Endodermal cell (in vitro differentiated cells): ENCODE results near the gene PRKCE. TPM values are rescaled to one million over a fixed set of nuclear protein-coding genes. Genes with fewer than 3 reads are reported as not detected.

Source experiments
- DNase-seq: peaks from one replicate; pipeline ENCODE4 v3.0.0-alpha.2; 2017
- H3K27ac ChIP-seq: 2 replicates; pipeline ENCODE4 v1.5.1; 2013; ENCODE audit warnings: mild to moderate bottlenecking, low read depth, low read length, moderate library complexity
- H3K27me3 ChIP-seq: 2 replicates; pipeline ENCODE4 v1.6.1; 2013; ENCODE audit warnings: mild to moderate bottlenecking, low read length, moderate library complexity; ENCODE audit not compliant: insufficient read depth, control insufficient read depth, poor library complexity, severe bottlenecking
- H3K36me3 ChIP-seq: 2 replicates; pipeline ENCODE4 v1.7.0; 2013; ENCODE audit warnings: mild to moderate bottlenecking, low read length, moderate library complexity; ENCODE audit not compliant: control insufficient read depth, insufficient read depth
- H3K4me1 ChIP-seq: one replicate; pipeline ENCODE4 v1.7.0; 2013; ENCODE audit warnings: low read length; ENCODE audit not compliant: control insufficient read depth, insufficient read depth
- H3K4me3 ChIP-seq: 2 replicates; pipeline ENCODE4 v1.5.1; 2013; ENCODE audit warnings: mild to moderate bottlenecking, low read length, moderate library complexity
- H3K9ac ChIP-seq: 2 replicates; pipeline ENCODE4 v1.6.1; 2013; ENCODE audit warnings: mild to moderate bottlenecking, low read length, moderate library complexity; ENCODE audit not compliant: poor library complexity, severe bottlenecking; ENCODE audit errors: extremely low read depth
- H3K9me3 ChIP-seq: 2 replicates; pipeline ENCODE4 v1.6.1; 2013; ENCODE audit warnings: mild to moderate bottlenecking, low read length, moderate library complexity; ENCODE audit not compliant: control insufficient read depth
- H3K27ac Mint-ChIP-seq: 2 replicates; pipeline ENCODE4 v1.8.0; 2020; ENCODE audit warnings: mixed read lengths
- H3K27me3 Mint-ChIP-seq: 2 replicates; pipeline ENCODE4 v1.8.0; 2021; ENCODE audit warnings: mild to moderate bottlenecking, mixed read lengths; ENCODE audit not compliant: insufficient read depth
- H3K36me3 Mint-ChIP-seq: 2 replicates; pipeline ENCODE4 v1.8.0; 2020; ENCODE audit warnings: low read depth, mixed read lengths
- H3K4me1 Mint-ChIP-seq: 2 replicates; pipeline ENCODE4 v1.8.0; 2020; ENCODE audit warnings: mixed read lengths
- H3K4me3 Mint-ChIP-seq: 2 replicates; pipeline ENCODE4 v1.8.0; 2020; ENCODE audit warnings: mild to moderate bottlenecking, moderate library complexity, mixed read lengths
- H3K9me3 Mint-ChIP-seq: 2 replicates; pipeline ENCODE4 v1.8.0; 2020; ENCODE audit warnings: mild to moderate bottlenecking, mixed read lengths
- WGBS, 2 experiments: methylation state at CpG; one replicate each; pipeline versions ENCODE4 v1.1.5 to v1.1.7; 2013; ENCODE audit warnings: missing lambda C conversion rate in 2 of 2, mixed read lengths in 1 of 2; ENCODE audit not compliant: insufficient coverage in 1 of 2, insufficient read length in 1 of 2; 5-methylcytosine and 5-hydroxymethylcytosine counted together
- total RNA-seq, 2 donors: library from RNA; stranded (reverse); fragmentation: NEBNext Ultra II Directional in 1 of 2; extraction: Animal tissue kit (Norgen Biotek cat#: 25700) in 1 of 2; gene quantifications; 2 replicates in 1 of 2; 3 replicates in 1 of 2; pipeline ENCODE4 v1.2.1, GENCODE V29; 2021
- TF ChIP-seq, protein P1 (sequence below): fragments of 200-600 bp; sonication (generic); conservative IDR thresholded peaks from 2 replicates; pipeline ENCODE4 v1.5.0; 2021; ENCODE audit warnings: antibody characterized with exemption, mild to moderate bottlenecking

PRKCE gene
- total RNA-seq, 2 donors from 2014 or later: 1.4 to 1.7 TPM

DNA sequence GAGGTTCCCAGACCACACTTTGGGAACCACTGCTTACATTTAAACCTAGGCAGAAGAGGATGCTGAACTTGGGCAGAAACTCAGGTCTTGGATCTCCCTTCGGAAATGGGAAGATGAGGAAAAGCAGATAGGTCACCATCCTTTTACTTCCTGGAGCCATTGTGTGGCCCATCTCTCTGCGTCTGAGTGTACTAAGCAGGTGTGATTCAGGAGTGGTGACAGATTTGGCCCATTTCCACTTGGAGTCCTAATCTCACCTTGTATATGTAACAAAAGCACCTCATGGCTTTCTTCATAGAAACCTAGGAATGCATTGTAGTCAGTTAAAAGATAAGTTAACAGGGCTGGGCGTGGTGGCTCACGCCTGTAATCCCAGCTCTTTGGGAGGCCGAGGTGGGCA lies 71.0 kb downstream of the PRKCE start:
- H3K4me3 Mint-ChIP-seq: no peak overlapping the region
- no peaks in the 10 kb centered on the region for H3K9me3 ChIP-seq
- H3K4me3 ChIP-seq: no peak overlapping the region
- H3K36me3 Mint-ChIP-seq: no peaks in the 10 kb centered on the region
- no peak overlapping the region for H3K27ac ChIP-seq
- peaks cover 42% of the 10 kb centered on the region for H3K27me3 ChIP-seq
- H3K4me1 Mint-ChIP-seq: peaks cover 2% of the 10 kb centered on the region
- H3K36me3 ChIP-seq: no peaks in the 10 kb centered on the region
- no peak overlapping the region for H3K9ac ChIP-seq
- TF ChIP-seq, protein P1, sequence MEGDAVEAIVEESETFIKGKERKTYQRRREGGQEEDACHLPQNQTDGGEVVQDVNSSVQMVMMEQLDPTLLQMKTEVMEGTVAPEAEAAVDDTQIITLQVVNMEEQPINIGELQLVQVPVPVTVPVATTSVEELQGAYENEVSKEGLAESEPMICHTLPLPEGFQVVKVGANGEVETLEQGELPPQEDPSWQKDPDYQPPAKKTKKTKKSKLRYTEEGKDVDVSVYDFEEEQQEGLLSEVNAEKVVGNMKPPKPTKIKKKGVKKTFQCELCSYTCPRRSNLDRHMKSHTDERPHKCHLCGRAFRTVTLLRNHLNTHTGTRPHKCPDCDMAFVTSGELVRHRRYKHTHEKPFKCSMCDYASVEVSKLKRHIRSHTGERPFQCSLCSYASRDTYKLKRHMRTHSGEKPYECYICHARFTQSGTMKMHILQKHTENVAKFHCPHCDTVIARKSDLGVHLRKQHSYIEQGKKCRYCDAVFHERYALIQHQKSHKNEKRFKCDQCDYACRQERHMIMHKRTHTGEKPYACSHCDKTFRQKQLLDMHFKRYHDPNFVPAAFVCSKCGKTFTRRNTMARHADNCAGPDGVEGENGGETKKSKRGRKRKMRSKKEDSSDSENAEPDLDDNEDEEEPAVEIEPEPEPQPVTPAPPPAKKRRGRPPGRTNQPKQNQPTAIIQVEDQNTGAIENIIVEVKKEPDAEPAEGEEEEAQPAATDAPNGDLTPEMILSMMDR: no peak
- no peak for DNase-seq
- WGBS, 2 experiments: 91 to 95% methylated on average over 5 of the region's 5 CpGs
- no peaks in the 10 kb centered on the region for H3K9me3 Mint-ChIP-seq
- peaks cover 42% of the 10 kb centered on the region for H3K27me3 Mint-ChIP-seq
- no peaks in the 10 kb centered on the region for H3K4me1 ChIP-seq
- H3K27ac Mint-ChIP-seq: no peak overlapping the region

DNA sequence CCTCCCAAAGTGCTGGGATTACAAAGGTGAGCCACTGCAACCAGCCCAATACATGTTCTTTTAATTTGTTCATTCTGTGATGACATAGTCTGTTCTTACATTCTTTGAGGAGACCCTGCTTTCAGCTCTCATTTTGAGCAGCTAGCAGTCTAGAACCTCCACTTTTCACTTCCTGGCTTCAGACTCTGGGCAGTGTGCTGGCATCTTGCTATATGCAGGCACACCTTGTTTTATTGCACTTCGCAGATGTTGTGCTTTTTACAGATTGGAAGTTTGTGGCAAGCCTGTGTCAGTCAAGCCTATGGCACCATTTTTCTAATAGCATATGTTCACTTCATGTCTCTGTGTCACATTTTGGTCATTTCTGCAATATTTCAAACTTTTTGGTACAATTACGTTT lies 72.4 kb downstream of the PRKCE start:
- no peak overlapping the region for H3K27ac ChIP-seq
- peaks cover 2% of the 10 kb centered on the region for H3K4me1 Mint-ChIP-seq

DNA sequence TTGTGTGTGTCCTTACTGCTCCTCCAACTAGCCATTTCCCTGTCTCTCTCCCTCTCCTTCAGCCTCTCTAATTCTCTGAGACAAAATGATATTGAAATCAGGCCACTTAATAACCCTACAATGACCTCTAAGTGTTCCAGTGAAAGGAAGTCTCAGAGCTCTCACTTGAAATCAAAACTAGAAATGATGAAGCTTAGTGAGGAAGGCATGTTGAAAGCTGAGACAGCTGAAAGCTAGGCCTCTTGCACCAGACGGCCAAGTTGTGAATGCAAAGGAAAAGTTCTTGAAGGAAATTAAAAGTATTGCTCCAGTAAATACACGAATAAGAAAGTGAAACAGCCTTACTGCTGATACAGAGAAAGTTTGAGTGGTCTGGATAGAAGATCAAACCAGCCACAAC lies 72.9 kb downstream of the PRKCE start:
- Histone ChIP-seq H3K27ac (no peak overlapping the region), H3K4me3 (no peak overlapping the region), H3K36me3 (no peaks in the 10 kb centered on the region), H3K9me3 (no peaks in the 10 kb centered on the region), H3K4me1 (no peaks in the 10 kb centered on the region), H3K27me3 (peaks cover 54% of the 10 kb centered on the region), H3K9ac (no peak overlapping the region)
- Mint-ChIP-seq H3K36me3 (no peaks in the 10 kb centered on the region), H3K27me3 (peaks cover 45% of the 10 kb centered on the region), H3K4me3 (no peak overlapping the region), H3K4me1 (peaks cover 2% of the 10 kb centered on the region), H3K9me3 (no peaks in the 10 kb centered on the region), H3K27ac (no peak overlapping the region)
- TF ChIP-seq, protein P1: no peak
- DNase-seq: no peak
- 73 to 87% methylated on average over 2 of the region's 2 CpGs for WGBS, 2 experiments

More for the DNA sequence above, 72.4 kb downstream of the PRKCE start:
- 90 to 100% methylated on average over 1 to 2 of the region's 2 CpGs for WGBS, 2 experiments
- TF ChIP-seq, protein P1: no peak
- H3K9me3 Mint-ChIP-seq: no peaks in the 10 kb centered on the region
- no peak overlapping the region for H3K4me3 Mint-ChIP-seq
- H3K27ac Mint-ChIP-seq: no peak overlapping the region
- peaks cover 47% of the 10 kb centered on the region for H3K27me3 Mint-ChIP-seq
- no peaks in the 10 kb centered on the region for H3K9me3 ChIP-seq
- H3K36me3 ChIP-seq: no peaks in the 10 kb centered on the region
- H3K9ac ChIP-seq: no peak overlapping the region
- no peaks in the 10 kb centered on the region for H3K4me1 ChIP-seq
- no peaks in the 10 kb centered on the region for H3K36me3 Mint-ChIP-seq
- no peak for DNase-seq
- peaks cover 51% of the 10 kb centered on the region for H3K27me3 ChIP-seq
- no peak overlapping the region for H3K4me3 ChIP-seq
